Trophoblast cell (in vitro differentiated cells and primary cell): Measurements from ENCODE around the gene C1GALT1.

ENCODE experiments used
- DNase-seq, 2 donors: peaks; one replicate each; pipeline ENCODE4 v3.0.0-alpha.2; 2016
- H2AFZ ChIP-seq: 2 replicates; pipeline ENCODE4 v1.6.1; 2013; ENCODE audit warnings: low read length, moderate library complexity, mild to moderate bottlenecking; ENCODE audit not compliant: insufficient read depth, poor library complexity
- H2AK5ac ChIP-seq: 2 replicates; pipeline ENCODE4 v1.6.1; 2013; ENCODE audit warnings: mild to moderate bottlenecking, low read length
- H2BK120ac ChIP-seq: 2 replicates; pipeline ENCODE4 v1.6.1; 2013; ENCODE audit warnings: low read length, mild to moderate bottlenecking, moderate library complexity; ENCODE audit not compliant: insufficient read depth, poor library complexity
- H2BK12ac ChIP-seq: 2 replicates; pipeline ENCODE4 v1.6.1; 2013; ENCODE audit warnings: mild to moderate bottlenecking, low read length, moderate library complexity
- H2BK5ac ChIP-seq: 2 replicates; pipeline ENCODE4 v1.6.1; 2013; ENCODE audit warnings: low read length, low read depth, moderate library complexity, mild to moderate bottlenecking; ENCODE audit not compliant: poor library complexity
- H3K14ac ChIP-seq: 2 replicates; pipeline ENCODE4 v1.6.1; 2013; ENCODE audit warnings: mild to moderate bottlenecking, low read length
- H3K18ac ChIP-seq: 2 replicates; pipeline ENCODE4 v1.6.1; 2013; ENCODE audit warnings: mild to moderate bottlenecking, low read length
- H3K23ac ChIP-seq: 2 replicates; pipeline ENCODE4 v1.6.1; 2013; ENCODE audit warnings: low read length
- H3K27ac ChIP-seq: 2 replicates; pipeline ENCODE4 v1.5.1; 2013; ENCODE audit warnings: low read depth, mild to moderate bottlenecking, inconsistent platforms, low read length, moderate library complexity
- H3K27me3 ChIP-seq: 2 replicates; pipeline ENCODE4 v1.6.1; 2013; ENCODE audit warnings: inconsistent platforms, mild to moderate bottlenecking, low read length, moderate library complexity; ENCODE audit not compliant: insufficient read depth
- H3K36me3 ChIP-seq, 2 experiments: 1 replicate in 1 of 2; 2 replicates in 1 of 2; pipeline ENCODE4 v1.6.1; 2013; ENCODE audit warnings: low read length in 2 of 2, mild to moderate bottlenecking in 2 of 2, moderate library complexity in 1 of 2; ENCODE audit not compliant: insufficient read depth in 2 of 2, control insufficient read depth in 1 of 2
- H3K4ac ChIP-seq: 2 replicates; pipeline ENCODE4 v1.6.1; 2013; ENCODE audit warnings: low read depth, mild to moderate bottlenecking, low read length, moderate library complexity
- H3K4me1 ChIP-seq, 2 experiments: 1 replicate in 1 of 2; 2 replicates in 1 of 2; pipeline ENCODE4 v1.6.1; 2013; ENCODE audit warnings: low read length in 2 of 2, mild to moderate bottlenecking in 2 of 2, moderate library complexity in 1 of 2; ENCODE audit not compliant: insufficient read depth in 2 of 2, control insufficient read depth in 1 of 2
- H3K4me2 ChIP-seq: 2 replicates; pipeline ENCODE4 v1.6.1; 2013; ENCODE audit warnings: inconsistent platforms, mild to moderate bottlenecking, low read length, moderate library complexity
- H3K4me3 ChIP-seq: 2 replicates; pipeline ENCODE4 v1.5.1; 2013; ENCODE audit warnings: mild to moderate bottlenecking, low read depth, low read length, inconsistent platforms
- H3K79me1 ChIP-seq: one replicate; pipeline ENCODE4 v1.6.1; 2013; ENCODE audit warnings: low read length
- H3K79me2 ChIP-seq: 2 replicates; pipeline ENCODE4 v1.6.1; 2013; ENCODE audit warnings: low read length, mild to moderate bottlenecking; ENCODE audit not compliant: control insufficient read depth, insufficient read depth, poor library complexity
- H3K9ac ChIP-seq: 2 replicates; pipeline ENCODE4 v1.6.1; 2013; ENCODE audit warnings: mild to moderate bottlenecking, low read length
- H3K9me3 ChIP-seq: 2 replicates; pipeline ENCODE4 v1.6.1; 2013; ENCODE audit warnings: low read depth, mild to moderate bottlenecking, control low read depth, inconsistent platforms, low read length; ENCODE audit not compliant: insufficient read depth
- H4K12ac ChIP-seq: 2 replicates; pipeline ENCODE4 v1.6.1; 2013; ENCODE audit warnings: low read depth, mild to moderate bottlenecking, low read length, moderate library complexity
- H4K8ac ChIP-seq: 2 replicates; pipeline ENCODE4 v1.6.1; 2013; ENCODE audit warnings: low read depth, mild to moderate bottlenecking, low read length, moderate library complexity
- H4K91ac ChIP-seq: one replicate; pipeline ENCODE4 v1.6.1; 2013; ENCODE audit warnings: low read depth, mild to moderate bottlenecking, low read length, moderate library complexity
- WGBS: extraction: QIAGEN DNeasy Blood & Tissue Kit; methylation state at CpG from one replicate; pipeline ENCODE4 v1.1.7; 2013; ENCODE audit warnings: missing lambda C conversion rate; ENCODE audit not compliant: insufficient read length, insufficient coverage; ENCODE audit errors: extremely low coverage; 5-methylcytosine and 5-hydroxymethylcytosine counted together

C1GALT1 gene

GRCh38 chr7:7271094-7271874 lies 88.9 kb downstream of the C1GALT1 start:
- no peak overlapping the region for H3K14ac ChIP-seq

GRCh38 chr7:7272294-7272693 lies 90.0 kb downstream of the C1GALT1 start:
- Histone ChIP-seq H4K8ac (no peak overlapping the region), H3K23ac (no peak overlapping the region), H4K12ac (no peak overlapping the region), H3K4ac (no peak overlapping the region), H3K27ac (no peak overlapping the region), H3K27me3 (no peaks in the 10 kb centered on the region), H2BK12ac (no peak overlapping the region), H3K4me3 (no peak overlapping the region), H3K14ac (no peak overlapping the region), H3K9me3 (no peaks in the 10 kb centered on the region), H3K18ac (no peak overlapping the region), H2AFZ (no peak overlapping the region), H3K4me1 (peaks cover 9 to 14% of the 10 kb centered on the region in 2 experiments), H4K91ac (no peak overlapping the region), H2BK120ac (no peak overlapping the region), H2AK5ac (no peak overlapping the region), H3K4me2 (no peak overlapping the region), H3K79me2 (no peaks in the 10 kb centered on the region), H3K9ac (no peak overlapping the region), H3K79me1 (peaks cover 9% of the 10 kb centered on the region), H3K36me3 (no peaks in the 10 kb centered on the region), H2BK5ac (no peak overlapping the region)
- DNase-seq = peak in 1 of 2 donors; percentile 47
- no CpG with 5 or more reads among the region's 1 CpG for WGBS

More at GRCh38 chr7:7271094-7271874, 88.9 kb downstream of the C1GALT1 start:
- WGBS = no CpG with 5 or more reads among the region's 10 CpGs
- Histone ChIP-seq H3K4me2 (no peak overlapping the region), H2BK120ac (peak overlapping the region; percentile 19), H3K23ac (no peak overlapping the region), H4K91ac (no peak overlapping the region), H4K8ac (no peak overlapping the region), H3K27me3 (no peaks in the 10 kb centered on the region), H2BK5ac (no peak overlapping the region), H3K79me2 (no peaks in the 10 kb centered on the region), H3K79me1 (peaks cover 13% of the 10 kb centered on the region), H2BK12ac (peak overlapping the region; percentile 51), H3K9ac (no peak overlapping the region), H3K18ac (peak overlapping the region; percentile 43), H3K36me3 (no peaks in the 10 kb centered on the region), H3K4me3 (no peak overlapping the region), H3K4ac (no peak overlapping the region), H3K4me1 (peaks cover 13 to 18% of the 10 kb centered on the region in 2 experiments), H2AK5ac (no peak overlapping the region), H4K12ac (no peak overlapping the region), H2AFZ (no peak overlapping the region), H3K9me3 (no peaks in the 10 kb centered on the region), H3K27ac (no peak overlapping the region)
- DNase-seq = peak in 1 of 2 donors; percentile 25

- Histone ChIP-seq H2BK5ac (no peak overlapping the region), H3K23ac (no peak overlapping the region), H3K4me2 (no peak overlapping the region), H2AFZ (no peak overlapping the region), H3K18ac (no peak overlapping the region), H3K79me1 (peaks cover 6% of the 10 kb centered on the region), H4K8ac (no peak overlapping the region), H3K4me1 (peaks cover 6 to 7% of the 10 kb centered on the region in 2 experiments), H3K27ac (no peak overlapping the region), H3K27me3 (no peaks in the 10 kb centered on the region), H2BK12ac (no peak overlapping the region), H2BK120ac (no peak overlapping the region), H3K4me3 (no peak overlapping the region), H3K14ac (no peak overlapping the region), H3K9me3 (no peaks in the 10 kb centered on the region), H2AK5ac (no peak overlapping the region), H3K9ac (no peak overlapping the region), H4K12ac (no peak overlapping the region), H3K36me3 (no peaks in the 10 kb centered on the region), H4K91ac (no peak overlapping the region), H3K79me2 (no peaks in the 10 kb centered on the region), H3K4ac (no peak overlapping the region)
- WGBS = no CpG with 5 or more reads among the region's 3 CpGs
- DNase-seq = peak in 1 of 2 donors; percentile 59
Observed at GRCh38 chr7:7274782-7275181, 92.4 kb downstream of the C1GALT1 start.

GRCh38 chr7:7276161-7276560 lies 93.8 kb downstream of the C1GALT1 start:
- Histone ChIP-seq H3K18ac (no peak overlapping the region), H2AK5ac (no peak overlapping the region), H2AFZ (no peak overlapping the region), H3K4ac (no peak overlapping the region), H3K27me3 (no peaks in the 10 kb centered on the region), H4K8ac (no peak overlapping the region), H3K79me2 (no peaks in the 10 kb centered on the region), H3K14ac (no peak overlapping the region), H2BK120ac (no peak overlapping the region), H3K9ac (no peak overlapping the region), H4K91ac (no peak overlapping the region), H3K4me2 (no peak overlapping the region), H2BK12ac (no peak overlapping the region), H3K23ac (no peak overlapping the region), H2BK5ac (no peak overlapping the region), H3K36me3 (no peaks in the 10 kb centered on the region), H3K27ac (no peak overlapping the region), H3K9me3 (no peaks in the 10 kb centered on the region), H3K4me3 (no peak overlapping the region), H3K79me1 (peaks cover 4% of the 10 kb centered on the region), H4K12ac (no peak overlapping the region), H3K4me1 (peaks cover 4 to 6% of the 10 kb centered on the region in 2 experiments)
- WGBS = no CpG with 5 or more reads among the region's 3 CpGs
- DNase-seq = no peak
